Esophagus muscularis mucosa (tissue), 4 donors: Measurements from ENCODE around the gene CTNS.

ENCODE experiments used
- EP300 ChIP-seq: sonication (generic); formaldehyde crosslinking; IDR thresholded peaks from one replicate; pipeline ENCODE4 v1.6.1; 2017; ENCODE audit warnings: antibody characterized with exemption
- POLR2A ChIP-seq: fragments of 450-650 bp; IDR thresholded peaks from one replicate; pipeline ENCODE4 v1.6.1; 2017; ENCODE audit warnings: antibody characterized with exemption, moderate library complexity, mild to moderate bottlenecking, low read depth
- TF ChIP-seq, protein P1 (sequence below), 3 experiments: fragments of 200-600 bp in 2 of 3; fragments of 450-650 bp in 1 of 3; sonication (generic) in 2 of 3; IDR thresholded peaks; one replicate each; pipeline ENCODE4 v1.5.1; 2017 to 2019; ENCODE audit warnings: antibody characterized with exemption in 3 of 3, mild to moderate bottlenecking in 2 of 3, moderate library complexity in 1 of 3

DNA sequence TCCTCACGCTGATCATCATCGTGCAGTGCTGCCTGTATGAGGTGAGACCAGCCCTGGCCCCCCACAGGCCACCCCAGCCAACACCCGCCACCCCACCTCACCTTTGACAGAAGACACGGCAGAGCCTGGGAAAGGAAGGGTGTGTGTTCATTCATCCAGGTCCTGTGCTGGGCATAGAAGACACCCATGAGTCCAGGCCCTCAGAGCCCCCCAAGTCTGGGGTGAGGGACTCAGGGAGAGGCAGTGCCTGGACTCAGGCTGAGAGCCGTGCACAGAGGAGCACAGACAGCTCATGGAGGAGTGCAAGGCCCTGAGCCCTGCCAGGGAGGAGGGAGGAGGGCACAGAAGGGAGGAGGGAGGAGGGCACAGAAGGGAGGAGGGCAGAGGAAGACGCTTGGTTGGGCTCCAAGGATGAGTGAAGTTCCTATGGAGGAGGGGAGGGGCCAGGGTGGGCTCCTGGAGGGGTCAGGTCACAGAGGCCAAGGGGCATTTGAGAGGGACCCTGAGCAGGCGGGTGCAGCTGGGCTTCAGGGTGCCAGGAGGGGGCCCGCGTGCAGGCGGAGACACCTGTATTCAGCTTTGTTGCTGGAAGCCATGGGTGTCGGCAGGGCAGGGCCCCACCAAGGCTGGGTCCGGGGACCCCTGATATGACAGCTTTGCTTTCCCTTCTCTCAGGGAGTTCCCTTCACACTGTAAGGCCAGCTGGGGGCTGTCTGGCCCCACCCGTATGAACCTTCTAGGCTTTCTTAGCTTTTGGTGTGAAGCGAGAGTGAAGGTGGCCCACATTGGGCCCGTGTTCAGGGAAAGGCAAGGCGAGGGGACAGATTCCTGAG, 20.4 kb downstream of the CTNS start:
- TF ChIP-seq, protein P1, sequence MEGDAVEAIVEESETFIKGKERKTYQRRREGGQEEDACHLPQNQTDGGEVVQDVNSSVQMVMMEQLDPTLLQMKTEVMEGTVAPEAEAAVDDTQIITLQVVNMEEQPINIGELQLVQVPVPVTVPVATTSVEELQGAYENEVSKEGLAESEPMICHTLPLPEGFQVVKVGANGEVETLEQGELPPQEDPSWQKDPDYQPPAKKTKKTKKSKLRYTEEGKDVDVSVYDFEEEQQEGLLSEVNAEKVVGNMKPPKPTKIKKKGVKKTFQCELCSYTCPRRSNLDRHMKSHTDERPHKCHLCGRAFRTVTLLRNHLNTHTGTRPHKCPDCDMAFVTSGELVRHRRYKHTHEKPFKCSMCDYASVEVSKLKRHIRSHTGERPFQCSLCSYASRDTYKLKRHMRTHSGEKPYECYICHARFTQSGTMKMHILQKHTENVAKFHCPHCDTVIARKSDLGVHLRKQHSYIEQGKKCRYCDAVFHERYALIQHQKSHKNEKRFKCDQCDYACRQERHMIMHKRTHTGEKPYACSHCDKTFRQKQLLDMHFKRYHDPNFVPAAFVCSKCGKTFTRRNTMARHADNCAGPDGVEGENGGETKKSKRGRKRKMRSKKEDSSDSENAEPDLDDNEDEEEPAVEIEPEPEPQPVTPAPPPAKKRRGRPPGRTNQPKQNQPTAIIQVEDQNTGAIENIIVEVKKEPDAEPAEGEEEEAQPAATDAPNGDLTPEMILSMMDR (IDR thresholded peaks at IDR 0.05) = no peak
- no peak for TF ChIP-seq POLR2A
- TF ChIP-seq EP300 = no peak
